Panc1 (cell line): ENCODE data around the gene HSF5. TPM values are rescaled to one million over a fixed set of nuclear protein-coding genes. Genes with fewer than 3 reads are reported as not detected.

Experiments used
- ATAC-seq: fragments of 200-7000 bp; cut with Tn5 transposase; 2 replicates; pipeline ENCODE4 v1.9.1; 2020; ENCODE audit warnings: mild to moderate bottlenecking, moderate library complexity
- BruUV-seq: library from RNA; stranded (reverse); fragments of 400-500 nt; replicated peaks from 2 replicates; lab custom pipeline; 2021; lab: Mats Ljungman, UMichigan
- CTCF ChIA-PET: fragments of 300-600 bp; sonication (Branson Sonifier 250); formaldehyde crosslinking; loops from one replicate; lab custom pipeline; 2022; ENCODE audit warnings: antibody characterized with exemption; lab: Charles Lee
- POLR2A ChIA-PET: fragments of 300-600 bp; sonication (Branson Sonifier 250); formaldehyde crosslinking; loops from one replicate; lab custom pipeline; 2022; ENCODE audit warnings: antibody characterized with exemption; lab: Charles Lee
- DNase-seq: peaks from one replicate; pipeline ENCODE4 v3.0.0-alpha.2; 2010; ENCODE audit warnings: low read depth, low spot score
- H3K27ac ChIP-seq: 2 replicates; pipeline ENCODE4 v1.5.1; 2011; ENCODE audit warnings: mild to moderate bottlenecking, low read length, inconsistent platforms
- H3K27me3 ChIP-seq: fragments of 200-500 bp; sonication (Bioruptor generic); 2 replicates; pipeline ENCODE4 v1.6.0; 2014; ENCODE audit warnings: low read length, inconsistent platforms; ENCODE audit not compliant: control insufficient read depth, insufficient read depth
- H3K36me3 ChIP-seq: fragments of 200-500 bp; sonication (Bioruptor generic); 2 replicates; pipeline ENCODE4 v1.5.1; 2014; ENCODE audit warnings: inconsistent platforms, mild to moderate bottlenecking, low read length, moderate library complexity; ENCODE audit not compliant: control insufficient read depth, insufficient read depth
- H3K4me1 ChIP-seq: 2 replicates; pipeline ENCODE4 v1.5.1; 2011; ENCODE audit warnings: inconsistent platforms, mild to moderate bottlenecking, low read length, moderate library complexity; ENCODE audit not compliant: control insufficient read depth, insufficient read depth
- H3K4me3 ChIP-seq, 2 experiments: 2 replicates each; pipeline ENCODE4 v1.5.1; 2011 to 2012; ENCODE audit warnings: low read depth in 2 of 2, low read length in 2 of 2, mild to moderate bottlenecking in 2 of 2, inconsistent platforms in 1 of 2, moderate library complexity in 1 of 2
- H3K9me3 ChIP-seq: fragments of 200-500 bp; sonication (Bioruptor generic); 2 replicates; pipeline ENCODE4 v1.5.1; 2014; ENCODE audit warnings: low read depth, mild to moderate bottlenecking, inconsistent platforms, low read length, moderate library complexity; ENCODE audit not compliant: control insufficient read depth, insufficient read depth
- CTCF ChIP-seq: fragments of 450-650 bp; IDR thresholded peaks from 2 replicates; pipeline ENCODE4 v1.5.1; 2017; ENCODE audit warnings: mild to moderate bottlenecking
- POLR2AphosphoS5 ChIP-seq: IDR thresholded peaks from 2 replicates; pipeline ENCODE4 v1.6.1; 2012; ENCODE audit warnings: mild to moderate bottlenecking, low read depth, low read length, moderate library complexity
- REST ChIP-seq, 2 experiments: IDR thresholded peaks; 2 replicates each; pipeline ENCODE4 v1.6.1; 2011 to 2012; ENCODE audit warnings: low read depth in 2 of 2, control low read depth in 1 of 2, low read length in 1 of 2, mild to moderate bottlenecking in 1 of 2, moderate library complexity in 1 of 2; ENCODE audit not compliant: insufficient read depth in 1 of 2
- SIN3A ChIP-seq: IDR thresholded peaks from 2 replicates; pipeline ENCODE4 v1.6.1; 2012; ENCODE audit warnings: low read depth, mild to moderate bottlenecking, low read length, moderate library complexity, borderline replicate concordance; ENCODE audit not compliant: insufficient read depth
- TCF7L2 ChIP-seq: IDR thresholded peaks from 2 replicates; pipeline ENCODE4 v1.6.1; 2011; ENCODE audit warnings: mild to moderate bottlenecking, low read depth, low read length, inconsistent platforms
- in situ Hi-C: cut with HindIII; loops from 2 replicates; pipeline ENCODE4 v1.10.0; 2016; ENCODE audit warnings: low sequenced_read_pairs, low pct_unique_long_range_greater_than_20kb
- intact Hi-C: fragments of 100-400 bp; cut with micrococcal nuclease; formaldehyde crosslinking; loops from one replicate; pipeline ENCODE4 v1.10.0; 2022; ENCODE audit not compliant: unreplicated experiment
- total RNA-seq: library from RNA; stranded (reverse); gene quantifications from one replicate; pipeline ENCODE4 v1.2.1, GENCODE V29; 2021; ENCODE audit not compliant: unreplicated experiment

Gene HSF5
- total RNA-seq, 1 experiment from 2014 or later = not detected

GRCh38 chr17:58370716-58371115, 117.5 kb downstream of the HSF5 start:
- Histone ChIP-seq H3K4me1 (no peaks in the 10 kb centered on the region), H3K27ac (no peak overlapping the region), H3K4me3 (no peak overlapping the region), H3K36me3 (no peaks in the 10 kb centered on the region), H3K27me3 (no peaks in the 10 kb centered on the region), H3K9me3 (no peaks in the 10 kb centered on the region)
- no peak for TF ChIP-seq POLR2AphosphoS5
- TF ChIP-seq SIN3A = no peak
- TF ChIP-seq REST (IDR thresholded peaks at IDR 0.05; ENCODE audit: insufficient read depth in 1 of 2, low read depth in 2 of 2, low read length in 1 of 2) = no peak
- TF ChIP-seq CTCF = no peak
- no peak for TF ChIP-seq TCF7L2
- no peak for DNase-seq
- ChIA-PET POLR2A (no interaction called here), CTCF (no interaction called here)
- intact Hi-C loops (no loop called here), in situ Hi-C loops (no loop called here)
- BruUV-seq = no TSS peak
- ATAC-seq = no peak

- no peak overlapping the region for H3K4me3 ChIP-seq
- BruUV-seq = no TSS peak
- no peaks in the 10 kb centered on the region for H3K4me1 ChIP-seq
- no peaks in the 10 kb centered on the region for H3K9me3 ChIP-seq
- intact Hi-C loops = no loop called here
- ATAC-seq = no peak
- H3K27me3 ChIP-seq = no peaks in the 10 kb centered on the region
- ChIA-PET CTCF (no interaction called here), POLR2A (no interaction called here)
- DNase-seq = no peak
- no peak overlapping the region for H3K27ac ChIP-seq
- TF ChIP-seq TCF7L2 = no peak
- TF ChIP-seq SIN3A = no peak
- TF ChIP-seq POLR2AphosphoS5 = no peak
- TF ChIP-seq REST (IDR thresholded peaks at IDR 0.05; ENCODE audit: insufficient read depth in 1 of 2, low read depth in 2 of 2, low read length in 1 of 2) = no peak
- no peak for TF ChIP-seq CTCF
- in situ Hi-C loops = no loop called here
- no peaks in the 10 kb centered on the region for H3K36me3 ChIP-seq
Observed at GRCh38 chr17:58370309-58370708, 117.9 kb downstream of the HSF5 start.

Other genes with a start within 250 kb of the HSF5 start
- gene LPO, start 249.8 kb downstream of the HSF5 start, total RNA-seq = not detected
- gene MPO, start 207.5 kb downstream of the HSF5 start, total RNA-seq = not detected
- 0.05 TPM for gene TSPOAP1, start 159.6 kb downstream of the HSF5 start, total RNA-seq
- gene SUPT4H1, start 136.2 kb downstream of the HSF5 start, total RNA-seq = 53.8 TPM
- 4.7 TPM for gene RNF43, start 70.9 kb downstream of the HSF5 start, total RNA-seq
- 20.8 TPM for gene MTMR4, start 26.2 kb upstream of the HSF5 start, total RNA-seq
- not detected for gene TEX14, start 203.6 kb upstream of the HSF5 start, total RNA-seq
- gene RAD51C, start 204.2 kb upstream of the HSF5 start, total RNA-seq = 19.9 TPM